ENCODE data around the gene PRSS37.

DNA sequence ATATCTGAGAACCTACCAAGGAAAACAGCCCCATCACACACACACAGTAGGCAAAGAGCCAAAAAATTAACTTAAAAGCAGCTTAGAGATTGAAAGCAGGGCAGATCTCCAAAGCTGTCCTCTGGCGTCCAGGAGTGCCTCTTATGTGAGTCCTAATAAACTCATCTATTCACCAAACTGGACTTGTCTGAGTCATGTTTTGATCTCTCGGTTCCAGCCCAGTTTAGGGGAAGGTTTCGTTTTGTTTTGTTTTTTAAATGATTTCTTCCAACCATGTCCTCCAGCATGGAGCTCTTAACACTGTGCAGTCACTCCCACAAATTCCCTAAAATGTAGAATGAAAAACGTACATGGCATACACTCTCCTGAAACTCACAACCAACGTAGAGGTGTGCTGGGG is 6.7 kb upstream of the PRSS37 start:
- no peak for TF ChIP-seq EZH2phosphoT487 (IDR thresholded peaks at IDR 0.05; ENCODE audit: borderline replicate concordance)
- TF ChIP-seq, protein P1, sequence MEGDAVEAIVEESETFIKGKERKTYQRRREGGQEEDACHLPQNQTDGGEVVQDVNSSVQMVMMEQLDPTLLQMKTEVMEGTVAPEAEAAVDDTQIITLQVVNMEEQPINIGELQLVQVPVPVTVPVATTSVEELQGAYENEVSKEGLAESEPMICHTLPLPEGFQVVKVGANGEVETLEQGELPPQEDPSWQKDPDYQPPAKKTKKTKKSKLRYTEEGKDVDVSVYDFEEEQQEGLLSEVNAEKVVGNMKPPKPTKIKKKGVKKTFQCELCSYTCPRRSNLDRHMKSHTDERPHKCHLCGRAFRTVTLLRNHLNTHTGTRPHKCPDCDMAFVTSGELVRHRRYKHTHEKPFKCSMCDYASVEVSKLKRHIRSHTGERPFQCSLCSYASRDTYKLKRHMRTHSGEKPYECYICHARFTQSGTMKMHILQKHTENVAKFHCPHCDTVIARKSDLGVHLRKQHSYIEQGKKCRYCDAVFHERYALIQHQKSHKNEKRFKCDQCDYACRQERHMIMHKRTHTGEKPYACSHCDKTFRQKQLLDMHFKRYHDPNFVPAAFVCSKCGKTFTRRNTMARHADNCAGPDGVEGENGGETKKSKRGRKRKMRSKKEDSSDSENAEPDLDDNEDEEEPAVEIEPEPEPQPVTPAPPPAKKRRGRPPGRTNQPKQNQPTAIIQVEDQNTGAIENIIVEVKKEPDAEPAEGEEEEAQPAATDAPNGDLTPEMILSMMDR (conservative IDR thresholded peaks at IDR 0.05; ENCODE audit: low read length) = no peak
